SH-SY5Y (cell line): ENCODE results near the gene ANLN.

Source experiments
- GATA2 ChIP-seq: IDR thresholded peaks from 2 replicates; pipeline ENCODE4 v1.6.1; 2011; ENCODE audit warnings: mild to moderate bottlenecking, low read depth, low read length
- GATA3 ChIP-seq: IDR thresholded peaks from 2 replicates; pipeline ENCODE4 v1.6.1; 2011; ENCODE audit warnings: low read depth, mild to moderate bottlenecking, low read length, moderate library complexity

GRCh38 chr7:36408589-36408988 is 18.9 kb downstream of the ANLN start:
- TF ChIP-seq GATA2 (no peak), GATA3 (no peak)
